Stimulated activated naive CD8-positive, alpha-beta T cell treated with anti-CD3 and anti-CD28 coated beads, Interleukin-15, Interleukin-2, amounts not matched to agents 100 ng/mL and 50 ng/mL, for 24 hours (primary cell): ENCODE results near the gene CACNA1H.

Experiments used
- H3K27ac Mint-ChIP-seq: one replicate; pipeline ENCODE4 v1.8.0; 2021; ENCODE audit warnings: mild to moderate bottlenecking, mixed read lengths
- H3K27me3 Mint-ChIP-seq: one replicate; pipeline ENCODE4 v1.8.0; 2021; ENCODE audit warnings: mixed read lengths
- H3K36me3 Mint-ChIP-seq: one replicate; pipeline ENCODE4 v1.8.0; 2021; ENCODE audit warnings: low read depth, mixed read lengths
- H3K4me1 Mint-ChIP-seq: one replicate; pipeline ENCODE4 v1.8.0; 2021; ENCODE audit warnings: low read depth, mixed read lengths
- H3K4me3 Mint-ChIP-seq: one replicate; pipeline ENCODE4 v1.8.0; 2021; ENCODE audit warnings: mild to moderate bottlenecking, mixed read lengths
- H3K9me3 Mint-ChIP-seq: one replicate; pipeline ENCODE4 v1.8.0; 2021; ENCODE audit warnings: mixed read lengths

The CACNA1H gene

DNA sequence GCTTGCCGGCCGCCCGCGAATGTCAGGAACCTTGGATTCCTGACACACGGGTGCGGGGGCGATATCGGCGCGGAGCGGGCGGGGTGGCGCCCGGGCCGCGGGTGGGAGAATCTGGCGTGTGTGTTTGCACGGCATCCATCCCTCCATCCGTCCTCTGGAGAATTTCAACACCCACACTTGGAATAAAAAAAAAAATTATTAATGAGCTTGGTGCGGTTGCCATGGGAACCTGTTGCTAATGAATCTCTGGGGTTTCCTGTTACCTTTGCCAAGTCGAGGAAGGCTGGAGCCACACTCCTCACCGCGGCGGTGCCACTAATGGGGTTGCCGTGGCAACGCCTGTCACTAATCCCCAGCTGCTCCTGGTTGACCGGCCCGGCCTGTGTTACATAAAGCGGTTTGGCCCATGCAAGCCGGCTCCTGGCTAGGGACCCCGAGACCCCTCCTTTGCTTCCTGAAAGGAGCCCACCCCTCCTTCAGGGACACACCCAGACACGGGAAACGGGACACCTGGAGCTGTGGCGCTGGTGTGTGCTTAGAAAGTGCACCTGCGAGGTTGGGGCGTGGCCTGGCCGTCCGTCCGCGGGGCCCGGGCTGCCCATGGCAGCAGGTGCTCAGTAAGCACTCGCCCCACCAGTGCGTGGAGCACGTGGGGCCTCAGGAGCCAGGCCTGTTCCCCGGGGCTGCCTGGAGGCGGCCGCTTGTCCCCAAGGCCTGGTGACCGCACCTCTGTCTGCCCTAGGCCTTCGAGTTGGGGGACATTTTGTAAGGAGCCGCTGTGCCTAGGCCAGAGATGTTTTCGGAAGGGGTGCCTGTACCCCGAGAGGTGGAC is 14.6 kb downstream of the CACNA1H start:
- Mint-ChIP-seq H3K36me3 (no peaks in the 10 kb centered on the region), H3K4me1 (no peaks in the 10 kb centered on the region), H3K27ac (no peak overlapping the region), H3K9me3 (no peaks in the 10 kb centered on the region), H3K4me3 (no peak overlapping the region), H3K27me3 (no peaks in the 10 kb centered on the region)

DNA sequence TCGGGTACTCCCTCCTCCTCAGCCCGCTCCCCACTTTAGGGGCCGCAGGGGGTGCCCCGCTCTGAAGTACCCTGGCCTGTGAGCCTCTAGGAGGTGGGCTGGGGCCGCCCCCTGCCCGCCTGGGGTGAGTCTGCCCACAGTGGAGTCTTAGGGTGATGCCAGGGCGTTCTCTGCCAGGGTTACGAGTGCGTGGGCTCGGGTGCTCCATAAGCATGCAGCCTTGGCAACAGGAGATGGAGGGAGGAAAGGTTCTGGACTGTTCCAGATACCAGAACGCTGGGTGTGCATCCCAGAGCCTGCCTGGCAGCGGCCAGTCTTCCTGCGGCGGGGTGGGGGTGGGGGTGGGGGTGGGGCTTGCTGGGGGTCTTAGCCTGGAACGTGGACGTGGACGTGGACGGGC is 15.9 kb downstream of the CACNA1H start:
- no peak overlapping the region for H3K4me3 Mint-ChIP-seq
- no peak overlapping the region for H3K27ac Mint-ChIP-seq
- no peaks in the 10 kb centered on the region for H3K27me3 Mint-ChIP-seq
- no peaks in the 10 kb centered on the region for H3K9me3 Mint-ChIP-seq
- no peaks in the 10 kb centered on the region for H3K4me1 Mint-ChIP-seq
- no peaks in the 10 kb centered on the region for H3K36me3 Mint-ChIP-seq

DNA sequence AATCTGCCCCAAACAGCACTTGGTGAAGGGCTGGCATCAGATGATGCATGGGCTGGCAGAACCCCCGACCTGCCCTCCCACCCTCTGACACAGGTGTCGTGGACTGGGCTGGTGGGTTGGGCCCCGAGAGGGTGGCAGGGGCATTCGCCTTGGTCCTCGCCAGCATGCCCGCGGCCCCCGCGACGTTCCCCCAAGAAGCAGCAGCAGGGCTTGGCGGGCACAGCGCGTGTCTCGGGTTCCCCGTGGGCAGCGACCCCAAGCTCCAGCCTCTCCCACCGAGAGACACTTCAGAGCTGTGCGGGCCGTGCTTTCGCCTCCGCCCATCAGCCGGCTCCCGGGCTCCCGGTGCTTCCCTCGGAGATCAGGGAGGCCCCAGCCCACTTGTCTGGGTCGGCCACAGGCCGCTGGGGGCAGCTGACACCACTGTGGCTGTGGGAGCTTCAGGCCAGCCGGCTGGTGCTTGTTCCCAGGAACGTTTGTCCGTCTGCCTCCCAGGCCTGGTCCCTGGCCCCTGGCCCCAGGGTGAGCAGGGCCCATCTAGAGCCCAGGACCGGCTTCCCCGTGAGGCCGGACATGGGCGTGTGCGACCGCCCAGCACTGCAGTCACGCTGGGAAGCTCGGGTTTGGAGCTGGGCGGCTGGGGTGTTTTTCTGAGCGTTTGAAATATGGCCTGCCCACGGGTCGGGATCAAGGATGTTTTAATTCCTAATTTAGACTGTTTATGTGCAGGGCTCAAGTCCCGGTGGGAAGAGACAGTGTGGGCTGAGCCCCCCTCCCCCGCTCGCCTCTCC is 16.6 kb downstream of the CACNA1H start:
- Mint-ChIP-seq H3K36me3 (no peaks in the 10 kb centered on the region), H3K9me3 (no peaks in the 10 kb centered on the region), H3K27ac (no peak overlapping the region), H3K4me1 (no peaks in the 10 kb centered on the region), H3K27me3 (no peaks in the 10 kb centered on the region), H3K4me3 (no peak overlapping the region)

DNA sequence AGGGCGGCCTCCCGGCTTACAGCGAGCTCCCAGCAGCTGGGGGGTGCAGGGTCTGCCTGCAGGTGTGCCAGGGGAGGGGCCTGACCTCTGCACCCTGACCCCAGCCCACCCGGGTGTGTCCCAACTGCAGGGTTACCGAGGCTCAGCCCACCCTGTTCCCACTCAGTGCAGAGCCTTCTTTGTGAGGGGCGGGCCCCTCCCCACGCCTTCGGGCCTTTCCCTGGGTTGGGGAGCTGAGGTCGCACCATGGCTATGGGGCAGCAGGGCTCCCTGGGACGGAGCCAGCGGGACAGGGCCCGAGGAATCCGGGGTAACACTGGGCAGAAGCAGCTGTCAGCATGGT is 17.1 kb downstream of the CACNA1H start:
- H3K4me3 Mint-ChIP-seq: no peak overlapping the region
- no peaks in the 10 kb centered on the region for H3K9me3 Mint-ChIP-seq
- H3K27ac Mint-ChIP-seq: no peak overlapping the region
- no peaks in the 10 kb centered on the region for H3K4me1 Mint-ChIP-seq
- no peaks in the 10 kb centered on the region for H3K27me3 Mint-ChIP-seq
- no peaks in the 10 kb centered on the region for H3K36me3 Mint-ChIP-seq

DNA sequence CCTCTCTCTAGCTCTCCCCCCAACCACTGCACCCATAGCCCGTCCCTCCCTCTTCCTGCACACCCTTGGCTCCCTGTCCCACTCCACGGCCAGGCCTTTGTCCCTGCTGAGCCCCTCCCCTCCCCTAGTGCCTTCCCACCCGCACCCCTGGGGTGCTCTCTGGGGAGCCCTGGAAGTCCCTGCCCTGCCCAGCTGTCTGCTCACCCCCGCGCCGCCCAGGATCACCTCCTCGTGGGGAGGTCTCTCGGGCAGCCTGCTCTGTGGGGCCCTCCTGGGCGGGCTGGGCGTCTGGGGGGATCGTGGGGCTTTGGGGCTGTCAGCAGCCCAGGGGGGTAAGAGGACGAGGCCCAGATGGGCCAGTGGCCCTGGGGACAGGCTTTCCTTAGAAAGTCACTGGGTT is 18.1 kb downstream of the CACNA1H start:
- Mint-ChIP-seq H3K27ac (no peak overlapping the region), H3K9me3 (no peaks in the 10 kb centered on the region), H3K27me3 (no peaks in the 10 kb centered on the region), H3K4me3 (no peak overlapping the region), H3K4me1 (no peaks in the 10 kb centered on the region), H3K36me3 (no peaks in the 10 kb centered on the region)

DNA sequence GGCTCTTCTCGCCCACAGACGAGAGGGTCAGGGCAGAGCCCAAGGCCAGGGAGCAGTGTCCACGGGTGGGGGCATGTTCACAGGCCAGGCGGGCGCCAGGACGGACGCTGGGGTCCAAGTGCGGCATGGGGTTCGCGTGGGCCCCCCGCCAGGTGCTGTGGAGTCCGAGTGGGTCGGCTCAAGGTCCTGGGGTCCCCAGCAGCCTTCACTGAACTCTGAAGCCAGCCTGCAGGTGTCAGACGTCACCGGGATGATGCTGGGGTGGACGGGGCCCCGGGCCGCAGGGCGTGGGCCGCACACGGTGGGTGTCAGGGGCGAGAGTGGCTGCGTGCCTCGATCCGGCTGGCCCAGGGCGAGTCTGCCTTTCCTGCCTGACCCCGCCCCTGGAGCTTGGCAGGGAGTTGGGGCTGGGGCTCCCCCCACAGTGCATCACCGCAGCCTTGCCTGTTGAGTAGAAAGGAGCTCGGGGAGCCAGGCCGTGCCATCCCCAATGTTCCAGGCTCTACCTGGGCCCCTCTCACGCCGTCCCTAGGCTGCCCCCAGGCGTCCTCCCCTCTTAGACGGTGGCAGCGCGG is 19.0 kb downstream of the CACNA1H start:
- no peaks in the 10 kb centered on the region for H3K9me3 Mint-ChIP-seq
- no peak overlapping the region for H3K27ac Mint-ChIP-seq
- no peaks in the 10 kb centered on the region for H3K4me1 Mint-ChIP-seq
- H3K27me3 Mint-ChIP-seq: no peaks in the 10 kb centered on the region
- H3K36me3 Mint-ChIP-seq: no peaks in the 10 kb centered on the region
- no peak overlapping the region for H3K4me3 Mint-ChIP-seq

DNA sequence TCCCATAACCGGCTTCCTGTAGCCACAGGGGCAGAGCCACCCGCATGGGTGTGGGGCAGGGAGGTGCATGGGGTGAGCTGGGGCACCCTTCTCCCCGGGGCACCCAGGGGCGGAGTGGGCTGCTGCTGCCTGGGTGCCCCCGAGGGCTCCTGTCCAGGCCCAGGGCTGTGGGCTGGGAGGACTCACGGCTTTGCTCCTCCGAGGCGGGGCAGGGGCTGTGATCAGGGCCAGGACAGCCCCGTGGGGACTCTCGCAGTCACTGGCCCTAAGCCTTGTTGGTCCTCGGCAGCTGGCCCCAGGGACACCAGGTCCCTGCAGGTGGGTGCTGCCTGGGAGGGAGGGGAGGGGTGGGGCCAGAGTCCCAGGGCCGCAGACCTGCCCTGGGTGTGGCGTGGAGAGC is 19.7 kb downstream of the CACNA1H start:
- Mint-ChIP-seq H3K9me3 (no peaks in the 10 kb centered on the region), H3K36me3 (no peaks in the 10 kb centered on the region), H3K27me3 (no peaks in the 10 kb centered on the region), H3K27ac (no peak overlapping the region), H3K4me1 (no peaks in the 10 kb centered on the region), H3K4me3 (no peak overlapping the region)

DNA sequence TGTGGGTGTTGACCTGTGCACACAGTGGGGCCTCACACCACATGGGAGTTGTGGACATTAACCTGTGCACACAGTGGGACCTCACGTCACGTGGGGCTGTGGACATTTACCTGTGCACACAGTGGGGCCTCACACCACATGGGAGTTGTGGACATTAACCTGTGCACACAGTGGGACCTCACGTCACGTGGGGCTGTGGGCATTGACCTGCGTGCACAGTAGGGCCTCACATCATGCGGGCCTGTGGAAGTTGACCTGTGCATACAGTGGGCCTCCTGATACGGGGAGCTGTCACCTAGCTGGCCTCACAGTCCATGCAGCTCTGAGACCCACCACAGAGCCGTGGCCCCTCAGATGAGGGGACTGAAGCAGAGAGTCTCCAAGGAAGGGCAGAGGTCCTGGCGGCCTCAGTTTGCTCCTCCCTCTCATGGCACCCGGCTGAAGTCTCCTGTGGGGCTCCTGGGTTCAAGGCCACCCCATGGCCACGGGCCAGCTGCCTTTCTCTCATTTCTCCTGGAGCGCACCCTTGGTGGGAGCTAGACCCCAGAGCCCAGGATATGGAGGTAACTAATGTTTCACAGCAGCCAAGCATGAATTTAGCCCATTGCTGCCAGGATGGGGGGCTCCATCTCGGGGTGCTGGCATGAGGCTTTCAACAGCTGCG is 21.0 kb downstream of the CACNA1H start:
- H3K4me3 Mint-ChIP-seq: no peak overlapping the region

DNA sequence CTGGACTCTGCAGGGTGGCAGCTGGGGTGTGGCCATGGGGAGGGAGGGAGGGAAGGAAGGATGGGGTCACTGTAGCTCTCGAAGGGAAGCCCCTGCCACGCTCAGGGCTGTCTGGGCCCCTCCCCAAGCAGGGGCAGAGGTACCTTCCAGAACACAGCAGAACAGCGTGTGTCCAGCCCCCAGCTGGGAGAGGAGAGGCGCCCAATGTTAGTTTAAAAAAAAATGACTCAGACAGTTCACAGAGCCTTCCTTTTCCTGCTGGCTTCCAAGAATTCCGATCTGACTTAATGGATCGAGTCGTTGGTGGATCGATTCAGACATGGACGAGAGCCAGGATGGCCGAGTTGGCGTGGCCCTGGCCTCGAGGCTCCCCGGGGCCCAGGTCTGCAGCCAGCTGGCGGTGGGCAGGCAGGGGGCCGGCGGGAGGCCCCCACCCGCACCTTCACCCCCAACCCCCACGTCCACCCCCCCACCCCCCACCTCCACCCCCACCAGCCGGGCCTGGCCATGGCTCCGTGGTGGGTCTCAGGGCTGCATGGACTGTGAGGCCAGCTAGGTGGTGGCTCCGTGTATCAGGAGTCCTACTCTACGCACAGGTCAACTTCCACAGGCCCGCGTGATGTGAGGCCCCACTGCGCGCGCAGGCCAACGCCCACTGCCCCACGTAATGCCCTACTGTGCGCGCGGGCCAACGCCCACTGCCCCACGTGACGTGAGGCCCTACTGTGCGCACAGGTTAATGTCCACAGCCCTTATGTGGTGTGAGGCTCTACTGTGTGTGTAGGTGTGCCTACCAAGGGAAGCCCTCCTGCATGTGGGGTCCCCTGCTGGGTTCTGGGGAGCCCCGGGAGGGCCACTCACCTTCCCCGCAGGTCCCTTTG is 21.8 kb downstream of the CACNA1H start:
- Mint-ChIP-seq H3K9me3 (no peaks in the 10 kb centered on the region), H3K27me3 (no peaks in the 10 kb centered on the region), H3K36me3 (no peaks in the 10 kb centered on the region), H3K27ac (no peak overlapping the region), H3K4me1 (no peaks in the 10 kb centered on the region), H3K4me3 (no peak overlapping the region)

More for the DNA sequence above, 21.0 kb downstream of the CACNA1H start:
- Mint-ChIP-seq H3K9me3 (no peaks in the 10 kb centered on the region), H3K4me1 (no peaks in the 10 kb centered on the region), H3K27ac (no peak overlapping the region), H3K36me3 (no peaks in the 10 kb centered on the region), H3K27me3 (no peaks in the 10 kb centered on the region)

DNA sequence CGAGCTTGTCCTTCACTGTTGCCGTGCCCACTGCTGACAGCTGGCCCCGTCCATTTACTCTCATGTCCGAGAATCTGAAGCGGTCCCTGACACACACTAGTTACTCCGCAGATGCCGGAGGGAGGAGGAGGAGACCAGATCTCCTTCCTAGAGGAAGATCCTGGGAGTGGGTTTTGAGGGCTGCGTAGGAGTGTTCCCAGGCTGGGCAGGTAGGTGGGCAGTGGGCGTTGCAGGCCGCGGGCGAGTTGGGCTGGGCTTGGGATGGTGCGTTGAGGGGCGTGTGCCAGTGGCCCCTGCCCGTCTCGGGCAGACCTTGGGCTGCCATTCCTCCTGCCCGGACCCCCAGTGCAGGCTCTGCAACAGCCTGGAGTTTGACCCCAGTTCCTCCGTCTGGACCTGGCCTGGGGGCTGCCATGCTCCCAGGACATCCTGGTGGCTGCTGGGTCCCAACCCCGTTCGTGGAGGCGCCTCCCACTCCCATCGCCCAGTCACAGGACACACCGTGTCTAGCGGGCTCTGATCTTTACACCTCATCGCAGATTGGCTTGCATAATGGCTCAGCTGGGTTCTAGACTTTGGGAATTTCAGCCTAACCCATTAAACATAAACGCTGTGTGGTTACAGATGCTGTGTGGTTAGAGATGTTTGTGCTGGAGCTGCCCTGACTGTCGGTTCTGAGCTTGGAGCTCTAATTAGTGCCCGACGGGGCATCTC is 22.8 kb downstream of the CACNA1H start:
- Mint-ChIP-seq H3K4me3 (no peak overlapping the region), H3K27me3 (no peaks in the 10 kb centered on the region), H3K4me1 (no peaks in the 10 kb centered on the region), H3K27ac (no peak overlapping the region), H3K36me3 (no peaks in the 10 kb centered on the region), H3K9me3 (no peaks in the 10 kb centered on the region)

DNA sequence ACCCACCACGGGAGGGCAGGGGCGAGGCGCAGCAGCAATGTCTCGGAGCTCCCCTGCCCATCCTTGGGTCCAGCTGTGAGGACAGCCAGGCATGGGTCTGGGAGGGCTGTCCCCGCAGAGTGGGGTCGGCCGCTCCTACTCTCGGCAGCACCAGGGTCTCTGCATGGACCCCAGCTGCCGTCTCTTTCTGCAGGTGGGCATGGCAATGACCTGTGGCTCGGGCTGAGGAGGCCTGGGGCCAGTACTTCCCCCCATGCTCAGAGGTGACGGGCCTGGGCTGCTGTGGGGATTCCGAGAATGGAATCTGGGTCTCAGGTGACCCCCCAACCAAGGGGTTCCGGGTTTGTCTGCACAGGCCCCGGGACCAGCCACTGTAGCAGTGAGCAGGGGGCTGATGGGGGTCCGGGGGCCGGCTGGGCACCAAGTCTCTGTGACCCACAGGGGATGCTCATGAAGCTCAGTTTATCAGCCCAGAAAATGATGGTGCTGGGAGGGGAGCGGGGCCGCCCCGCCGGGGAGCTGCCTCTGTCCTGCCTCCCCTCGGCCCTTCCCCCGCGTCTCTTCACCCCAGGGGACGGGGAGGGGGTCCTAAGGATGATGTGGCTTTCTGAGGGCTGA is 23.5 kb downstream of the CACNA1H start:
- Mint-ChIP-seq H3K4me3 (no peak overlapping the region), H3K9me3 (no peaks in the 10 kb centered on the region), H3K27ac (no peak overlapping the region), H3K27me3 (no peaks in the 10 kb centered on the region), H3K36me3 (no peaks in the 10 kb centered on the region), H3K4me1 (no peaks in the 10 kb centered on the region)

DNA sequence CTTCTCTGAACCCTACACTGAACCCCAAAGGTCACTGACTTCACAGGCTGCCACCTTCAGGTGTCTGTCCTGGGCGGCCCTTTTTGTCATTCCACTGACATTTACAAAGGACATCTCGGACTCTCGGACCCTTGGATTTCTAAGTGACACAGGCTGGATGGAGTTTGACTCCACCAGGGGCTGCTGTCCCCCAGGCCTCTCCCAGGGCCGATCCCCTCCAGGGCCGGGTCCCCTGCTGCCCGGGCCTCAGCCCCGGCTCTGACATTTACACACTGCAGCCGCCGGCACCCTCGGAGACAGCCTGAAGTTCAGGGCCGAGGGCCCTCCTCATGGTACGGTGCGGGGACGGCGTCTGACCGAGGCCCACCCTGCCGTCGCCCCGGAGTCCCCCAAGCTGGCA is 24.1 kb downstream of the CACNA1H start:
- H3K4me3 Mint-ChIP-seq: no peak overlapping the region
- H3K27me3 Mint-ChIP-seq: no peaks in the 10 kb centered on the region
- no peaks in the 10 kb centered on the region for H3K4me1 Mint-ChIP-seq
- no peaks in the 10 kb centered on the region for H3K36me3 Mint-ChIP-seq
- no peaks in the 10 kb centered on the region for H3K9me3 Mint-ChIP-seq
- no peak overlapping the region for H3K27ac Mint-ChIP-seq

DNA sequence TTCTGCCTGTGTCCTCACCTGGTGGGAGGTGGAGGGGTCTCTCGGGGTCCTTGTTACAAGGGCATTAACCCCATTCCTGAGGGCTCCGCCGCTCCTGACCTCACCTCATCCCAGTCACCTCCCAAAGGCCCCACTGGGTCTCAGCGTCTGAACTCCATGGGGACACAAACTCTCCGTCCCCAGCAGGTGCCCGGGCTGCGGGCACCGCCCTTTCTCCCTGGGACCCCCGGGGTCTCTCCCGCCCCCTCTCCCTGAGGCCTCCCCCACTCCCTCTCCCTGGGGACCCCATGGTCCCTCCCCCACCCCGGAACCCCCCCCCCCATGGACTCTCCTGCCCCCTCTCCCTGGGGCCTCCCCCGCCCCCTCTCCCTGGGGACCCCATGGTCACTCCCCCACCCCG is 24.8 kb downstream of the CACNA1H start:
- H3K4me1 Mint-ChIP-seq: no peaks in the 10 kb centered on the region
- no peaks in the 10 kb centered on the region for H3K36me3 Mint-ChIP-seq
- H3K27ac Mint-ChIP-seq: no peak overlapping the region
- H3K9me3 Mint-ChIP-seq: no peaks in the 10 kb centered on the region
- no peak overlapping the region for H3K4me3 Mint-ChIP-seq
- H3K27me3 Mint-ChIP-seq: no peaks in the 10 kb centered on the region
